Measurements from ENCODE around the gene SRPK3.

The SRPK3 gene

DNA sequence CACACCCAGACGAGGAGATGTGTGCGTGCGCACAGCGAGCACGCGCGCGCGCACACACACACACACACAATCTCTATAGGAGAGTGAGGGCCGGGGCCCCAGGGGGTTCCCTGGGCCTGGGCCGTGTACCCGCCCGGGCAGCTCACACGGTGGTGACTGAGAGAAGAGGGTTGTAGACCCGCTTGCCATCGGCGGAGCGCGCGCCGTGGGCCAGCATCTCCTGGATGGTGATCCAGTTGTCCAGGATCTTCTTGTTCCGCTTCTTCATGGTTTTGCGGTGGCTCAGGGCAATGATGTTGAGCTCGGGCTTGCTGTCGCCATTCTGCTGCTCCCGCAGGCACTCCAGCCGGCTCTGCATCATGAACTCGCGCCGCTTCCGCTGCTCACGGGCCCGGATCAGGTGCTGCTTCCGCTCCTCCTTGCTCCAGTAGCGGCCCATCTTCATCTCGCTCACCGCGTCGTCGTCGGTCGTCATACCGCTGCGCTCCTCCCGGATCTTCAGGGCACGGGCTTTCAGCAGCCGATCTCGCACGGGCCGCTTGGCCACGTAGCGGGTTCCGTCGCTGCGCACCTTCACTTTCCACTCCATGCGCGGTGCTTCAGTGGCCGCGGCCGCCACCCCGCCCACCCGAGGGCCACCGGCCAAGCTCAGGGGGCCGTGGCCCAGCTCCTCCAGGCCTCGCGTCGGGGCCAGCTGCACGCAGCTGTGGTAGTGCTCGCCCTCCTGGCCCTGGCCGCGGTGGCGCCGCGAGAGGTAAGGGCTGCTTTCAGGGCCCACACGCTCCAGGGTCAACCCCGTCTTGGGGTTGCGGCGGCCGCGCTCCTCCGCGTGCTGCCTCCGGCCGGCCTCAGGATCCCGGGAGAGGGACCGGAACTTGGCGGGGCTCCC is 22.6 kb downstream of the SRPK3 start:
- H3K9me3 ChIP-seq (ENCODE audit: control insufficient read depth, insufficient read depth, low read depth, low read length) = peaks cover 20% of the 10 kb centered on the region; the same call in 1 of the 2 replicates
- H3K36me3 ChIP-seq (ENCODE audit: control insufficient read depth, insufficient read depth, low read length) = peaks cover 47% of the 10 kb centered on the region
- no peaks in the 10 kb centered on the region for H3K4me1 ChIP-seq (ENCODE audit: control insufficient read depth, insufficient read depth, low read length)
- no peak overlapping the region for H3K9ac ChIP-seq (ENCODE audit: low read length)
- H3K27me3 ChIP-seq (ENCODE audit: control insufficient read depth, insufficient read depth, low read length) = no peaks in the 10 kb centered on the region
- H3K27ac ChIP-seq (ENCODE audit: low read depth, low read length) = no peak overlapping the region
- H3K4me3 ChIP-seq (ENCODE audit: low read depth, low read length) = no peak overlapping the region

DNA sequence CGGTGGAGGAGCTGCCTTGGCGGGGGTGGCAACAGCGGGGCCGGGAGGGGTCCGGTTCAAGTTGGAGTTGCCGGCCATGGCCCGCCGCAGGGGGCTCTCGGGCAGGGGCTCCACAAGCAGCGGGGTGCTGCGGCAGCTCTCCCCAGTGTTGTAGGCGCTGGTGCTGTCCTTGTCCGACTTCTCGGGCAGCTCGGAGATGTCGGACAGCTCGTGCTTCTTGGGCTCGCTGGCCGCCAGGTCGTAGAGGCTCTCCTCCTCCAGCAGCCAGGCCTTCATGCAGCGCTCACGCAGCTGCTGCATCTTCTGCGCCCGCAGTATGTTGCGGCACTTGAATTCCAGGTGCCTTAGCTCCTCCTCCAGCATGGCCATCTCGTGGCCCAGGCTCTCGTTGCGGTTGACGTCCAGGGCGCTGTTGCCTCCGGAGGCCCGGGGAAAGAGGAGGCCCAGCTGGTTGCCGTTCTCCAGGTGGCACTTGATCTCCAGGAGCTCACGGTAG is 23.3 kb downstream of the SRPK3 start:
- Histone ChIP-seq H3K27ac (ENCODE audit: low read depth, low read length) (no peak overlapping the region; the same call in 1 of the 2 replicates), H3K4me3 (ENCODE audit: low read depth, low read length) (no peak overlapping the region), H3K9ac (ENCODE audit: low read length) (no peak overlapping the region), H3K4me1 (ENCODE audit: control insufficient read depth, insufficient read depth, low read length) (no peaks in the 10 kb centered on the region), H3K36me3 (ENCODE audit: control insufficient read depth, insufficient read depth, low read length) (peaks cover 42% of the 10 kb centered on the region), H3K27me3 (ENCODE audit: control insufficient read depth, insufficient read depth, low read length) (no peaks in the 10 kb centered on the region), H3K9me3 (ENCODE audit: control insufficient read depth, insufficient read depth, low read depth, low read length) (peaks cover 25% of the 10 kb centered on the region; the same call in 1 of the 2 replicates)

DNA sequence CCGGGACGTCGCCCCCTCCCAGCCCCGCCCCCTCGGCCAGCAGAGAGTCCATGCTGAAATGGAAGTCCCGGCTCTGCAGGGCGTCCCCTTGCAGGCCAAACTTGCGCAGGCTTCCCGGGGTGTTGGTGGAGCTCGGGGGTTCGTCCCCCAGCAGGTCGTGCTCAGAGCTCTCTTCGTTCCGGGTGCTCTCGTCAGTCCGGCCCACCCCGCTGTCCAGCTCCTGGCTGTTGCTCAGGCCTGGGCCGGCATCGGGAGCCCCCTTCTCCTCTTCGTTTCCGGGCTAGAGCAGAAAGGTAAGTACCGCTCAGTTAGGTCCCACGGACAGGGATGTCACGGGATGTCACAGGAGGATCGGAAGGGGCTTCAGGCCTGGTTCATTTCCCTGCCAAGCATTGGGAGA is 23.8 kb downstream of the SRPK3 start:
- Histone ChIP-seq H3K9me3 (ENCODE audit: control insufficient read depth, insufficient read depth, low read depth, low read length) (peaks cover 25% of the 10 kb centered on the region; the same call in 1 of the 2 replicates), H3K36me3 (ENCODE audit: control insufficient read depth, insufficient read depth, low read length) (peaks cover 42% of the 10 kb centered on the region), H3K27me3 (ENCODE audit: control insufficient read depth, insufficient read depth, low read length) (no peaks in the 10 kb centered on the region), H3K27ac (ENCODE audit: low read depth, low read length) (no peak overlapping the region; the same call in 1 of the 2 replicates), H3K4me3 (ENCODE audit: low read depth, low read length) (no peak overlapping the region), H3K4me1 (ENCODE audit: control insufficient read depth, insufficient read depth, low read length) (no peaks in the 10 kb centered on the region), H3K9ac (ENCODE audit: low read length) (no peak overlapping the region)

DNA sequence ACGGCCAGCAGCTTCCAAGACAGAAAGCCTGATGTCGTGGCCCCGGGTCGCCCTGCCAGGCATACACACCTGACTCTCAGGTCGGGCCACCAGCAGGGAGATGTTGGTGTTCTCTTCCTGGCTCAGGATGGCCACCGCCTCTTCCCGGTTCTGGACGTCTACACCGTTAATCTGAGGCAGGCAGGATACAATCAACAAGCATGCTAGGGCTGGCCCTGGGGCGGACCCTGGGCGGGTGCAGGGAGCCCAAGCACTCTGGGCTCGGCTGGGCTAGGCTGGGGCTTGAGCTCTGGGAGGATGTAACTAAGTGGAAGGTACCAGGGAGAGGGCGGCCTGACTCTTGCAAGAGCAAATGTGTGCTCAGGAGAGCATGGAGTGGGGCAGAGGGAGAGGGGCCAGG is 24.6 kb downstream of the SRPK3 start:
- Histone ChIP-seq H3K27ac (ENCODE audit: low read depth, low read length) (no peak overlapping the region), H3K4me1 (ENCODE audit: control insufficient read depth, insufficient read depth, low read length) (no peaks in the 10 kb centered on the region), H3K36me3 (ENCODE audit: control insufficient read depth, insufficient read depth, low read length) (peaks cover 42% of the 10 kb centered on the region), H3K9ac (ENCODE audit: low read length) (no peak overlapping the region), H3K4me3 (ENCODE audit: low read depth, low read length) (no peak overlapping the region), H3K27me3 (ENCODE audit: control insufficient read depth, insufficient read depth, low read length) (no peaks in the 10 kb centered on the region), H3K9me3 (ENCODE audit: control insufficient read depth, insufficient read depth, low read depth, low read length) (peaks cover 28% of the 10 kb centered on the region; the same call in 1 of the 2 replicates)

DNA sequence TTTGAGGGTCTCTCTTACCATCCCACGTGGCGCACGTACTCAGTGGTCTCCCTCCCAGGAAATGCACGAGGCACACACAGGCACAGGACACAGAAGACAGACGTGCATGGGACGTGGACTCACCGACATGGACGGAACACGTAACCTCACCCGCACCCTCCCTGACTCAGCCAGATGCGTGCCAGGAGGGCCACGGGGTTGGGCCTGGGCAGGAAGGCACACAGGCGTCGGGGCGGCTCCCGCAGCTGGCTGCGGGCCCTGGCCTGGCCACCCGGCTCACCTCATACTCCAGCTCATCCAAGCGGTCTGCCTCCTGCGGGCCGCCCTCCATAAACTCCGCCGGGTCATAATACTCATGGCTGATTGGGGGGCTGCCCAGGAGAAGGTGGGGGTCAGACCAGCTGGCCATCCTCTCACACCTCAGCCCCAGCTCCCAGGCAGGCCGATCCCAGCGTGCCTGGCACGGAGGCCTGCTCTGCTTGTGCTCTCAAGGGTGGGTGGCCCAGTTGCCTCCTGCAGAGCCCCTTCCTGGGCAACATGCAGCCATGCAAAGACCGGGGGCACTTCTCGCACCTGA is 26.2 kb downstream of the SRPK3 start:
- Histone ChIP-seq H3K36me3 (ENCODE audit: control insufficient read depth, insufficient read depth, low read length) (peaks cover 42% of the 10 kb centered on the region), H3K27ac (ENCODE audit: low read depth, low read length) (no peak overlapping the region), H3K9me3 (ENCODE audit: control insufficient read depth, insufficient read depth, low read depth, low read length) (peaks cover 32% of the 10 kb centered on the region; the same call in 1 of the 2 replicates), H3K4me3 (ENCODE audit: low read depth, low read length) (no peak overlapping the region), H3K4me1 (ENCODE audit: control insufficient read depth, insufficient read depth, low read length) (no peaks in the 10 kb centered on the region; the same call in 1 of the 2 replicates), H3K27me3 (ENCODE audit: control insufficient read depth, insufficient read depth, low read length) (no peaks in the 10 kb centered on the region), H3K9ac (ENCODE audit: low read length) (no peak overlapping the region)

DNA sequence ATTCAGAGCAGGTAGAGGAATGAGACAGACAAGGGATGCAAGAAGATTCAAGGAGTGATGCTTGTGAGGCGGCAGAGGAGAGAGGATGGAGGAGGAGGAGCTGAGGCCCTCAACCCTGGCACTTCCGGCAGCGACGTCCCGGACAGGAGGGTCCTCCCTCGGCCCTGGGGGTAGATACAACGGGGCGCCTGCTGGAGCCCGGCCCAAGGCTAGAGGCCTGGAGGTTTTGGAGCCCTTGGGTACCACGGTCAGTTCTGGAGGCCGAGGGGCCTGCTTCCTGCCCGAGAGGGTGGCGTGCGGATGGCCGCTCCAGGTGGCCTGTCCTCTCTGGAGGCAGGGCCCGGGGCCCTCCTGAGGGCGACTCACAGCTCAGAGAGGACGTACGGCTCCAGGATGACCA is 27.1 kb downstream of the SRPK3 start:
- Histone ChIP-seq H3K4me3 (ENCODE audit: low read depth, low read length) (no peak overlapping the region), H3K9ac (ENCODE audit: low read length) (no peak overlapping the region), H3K4me1 (ENCODE audit: control insufficient read depth, insufficient read depth, low read length) (peaks cover 8% of the 10 kb centered on the region; the same call in 1 of the 2 replicates), H3K36me3 (ENCODE audit: control insufficient read depth, insufficient read depth, low read length) (peaks cover 38% of the 10 kb centered on the region), H3K9me3 (ENCODE audit: control insufficient read depth, insufficient read depth, low read depth, low read length) (peaks cover 32% of the 10 kb centered on the region; the same call in 1 of the 2 replicates), H3K27me3 (ENCODE audit: control insufficient read depth, insufficient read depth, low read length) (no peaks in the 10 kb centered on the region), H3K27ac (ENCODE audit: low read depth, low read length) (no peak overlapping the region)

DNA sequence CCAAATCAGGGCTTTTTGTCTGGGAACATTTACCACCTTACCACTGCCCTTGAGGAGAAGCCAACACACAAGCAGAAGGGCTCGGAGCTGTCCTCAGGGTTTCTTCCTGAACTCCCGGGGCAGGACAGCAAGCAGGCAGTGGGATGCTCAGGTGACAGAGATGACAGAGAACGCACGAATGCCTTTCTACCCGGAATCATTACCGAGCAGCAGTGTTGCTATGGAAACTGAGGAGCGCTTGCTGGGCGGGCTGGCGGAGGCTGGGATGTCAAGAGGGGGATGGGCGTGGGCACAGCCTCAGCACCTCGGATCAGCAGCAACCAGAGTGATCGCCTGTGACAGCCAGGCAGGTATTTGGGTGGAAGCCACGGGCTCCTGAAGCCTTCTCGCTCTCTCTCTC is 31.4 kb downstream of the SRPK3 start:
- no peaks in the 10 kb centered on the region for H3K27me3 ChIP-seq (ENCODE audit: control insufficient read depth, insufficient read depth, low read length)
- peaks cover 5% of the 10 kb centered on the region; the same call in 1 of the 2 replicates for H3K36me3 ChIP-seq (ENCODE audit: control insufficient read depth, insufficient read depth, low read length)
- H3K9ac ChIP-seq (ENCODE audit: low read length) = no peak overlapping the region
- no peak overlapping the region for H3K4me3 ChIP-seq (ENCODE audit: low read depth, low read length)
- H3K9me3 ChIP-seq (ENCODE audit: control insufficient read depth, insufficient read depth, low read depth, low read length) = peaks cover 28% of the 10 kb centered on the region; the same call in 1 of the 2 replicates
- no peak overlapping the region for H3K27ac ChIP-seq (ENCODE audit: low read depth, low read length)
- peaks cover 21% of the 10 kb centered on the region; the same call in 1 of the 2 replicates for H3K4me1 ChIP-seq (ENCODE audit: control insufficient read depth, insufficient read depth, low read length)

DNA sequence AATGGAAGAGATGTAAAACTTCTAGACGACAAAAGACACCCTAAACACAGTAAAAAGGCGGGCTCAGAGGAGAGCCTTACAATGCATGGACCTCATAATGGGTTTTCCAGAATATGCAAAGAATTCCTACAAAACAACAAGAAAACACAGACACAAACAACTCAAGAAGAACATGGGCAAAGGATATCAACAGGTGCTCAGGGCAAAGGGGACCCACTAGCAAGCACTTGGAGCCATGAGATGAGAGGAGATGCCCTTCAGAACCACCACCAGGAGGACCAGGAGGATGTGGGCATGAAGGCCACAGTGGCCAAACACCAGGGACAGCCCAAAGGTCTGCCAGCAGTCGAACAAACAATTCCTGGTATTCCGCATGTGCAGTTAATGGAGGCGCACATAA is 32.3 kb downstream of the SRPK3 start:
- Histone ChIP-seq H3K36me3 (ENCODE audit: control insufficient read depth, insufficient read depth, low read length) (no peaks in the 10 kb centered on the region; the same call in 1 of the 2 replicates), H3K27me3 (ENCODE audit: control insufficient read depth, insufficient read depth, low read length) (no peaks in the 10 kb centered on the region), H3K9ac (ENCODE audit: low read length) (no peak overlapping the region), H3K27ac (ENCODE audit: low read depth, low read length) (no peak overlapping the region), H3K4me3 (ENCODE audit: low read depth, low read length) (no peak overlapping the region), H3K9me3 (ENCODE audit: control insufficient read depth, insufficient read depth, low read depth, low read length) (peaks cover 30% of the 10 kb centered on the region; the same call in 1 of the 2 replicates), H3K4me1 (ENCODE audit: control insufficient read depth, insufficient read depth, low read length) (peaks cover 27% of the 10 kb centered on the region; the same call in 1 of the 2 replicates)

DNA sequence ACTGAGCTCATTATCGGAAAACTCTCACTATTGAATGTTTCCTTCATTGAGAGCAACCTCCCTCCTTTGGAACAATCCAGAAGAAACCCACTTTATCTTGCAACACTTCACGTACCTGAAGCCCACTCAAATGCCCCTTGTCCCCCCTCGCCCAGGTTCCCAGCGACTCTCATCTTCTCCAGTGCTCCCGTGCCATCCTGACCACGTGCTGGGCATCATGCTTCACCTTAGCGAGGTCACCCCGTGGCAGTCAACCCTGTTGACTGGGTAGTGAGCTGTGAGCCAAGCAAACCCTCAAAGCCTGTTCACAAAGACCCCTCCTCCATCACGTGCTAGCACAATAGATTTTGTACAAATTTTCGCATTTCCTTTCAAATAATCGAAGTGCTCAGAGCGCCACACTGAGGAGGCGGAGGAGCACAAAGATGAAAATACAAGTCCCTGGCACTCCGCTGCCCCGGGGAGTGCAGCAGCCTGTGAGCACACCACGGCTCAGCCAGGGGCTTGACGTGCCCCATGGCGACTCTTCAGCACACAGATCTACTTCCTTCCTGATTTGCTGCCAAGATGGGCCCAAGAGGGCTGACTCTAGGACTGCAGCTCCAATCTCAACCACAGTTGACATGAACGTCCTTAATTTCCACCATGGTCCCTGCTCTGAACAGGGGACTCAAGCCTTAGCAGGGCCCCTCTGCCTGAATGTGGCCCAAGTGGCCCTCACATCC is 33.9 kb downstream of the SRPK3 start:
- Histone ChIP-seq H3K9ac (ENCODE audit: low read length) (no peak overlapping the region), H3K4me3 (ENCODE audit: low read depth, low read length) (no peak overlapping the region), H3K9me3 (ENCODE audit: control insufficient read depth, insufficient read depth, low read depth, low read length) (peaks cover 23% of the 10 kb centered on the region; the same call in 1 of the 2 replicates), H3K36me3 (ENCODE audit: control insufficient read depth, insufficient read depth, low read length) (no peaks in the 10 kb centered on the region), H3K27me3 (ENCODE audit: control insufficient read depth, insufficient read depth, low read length) (no peaks in the 10 kb centered on the region), H3K27ac (ENCODE audit: low read depth, low read length) (no peak overlapping the region), H3K4me1 (ENCODE audit: control insufficient read depth, insufficient read depth, low read length) (peaks cover 34% of the 10 kb centered on the region)

DNA sequence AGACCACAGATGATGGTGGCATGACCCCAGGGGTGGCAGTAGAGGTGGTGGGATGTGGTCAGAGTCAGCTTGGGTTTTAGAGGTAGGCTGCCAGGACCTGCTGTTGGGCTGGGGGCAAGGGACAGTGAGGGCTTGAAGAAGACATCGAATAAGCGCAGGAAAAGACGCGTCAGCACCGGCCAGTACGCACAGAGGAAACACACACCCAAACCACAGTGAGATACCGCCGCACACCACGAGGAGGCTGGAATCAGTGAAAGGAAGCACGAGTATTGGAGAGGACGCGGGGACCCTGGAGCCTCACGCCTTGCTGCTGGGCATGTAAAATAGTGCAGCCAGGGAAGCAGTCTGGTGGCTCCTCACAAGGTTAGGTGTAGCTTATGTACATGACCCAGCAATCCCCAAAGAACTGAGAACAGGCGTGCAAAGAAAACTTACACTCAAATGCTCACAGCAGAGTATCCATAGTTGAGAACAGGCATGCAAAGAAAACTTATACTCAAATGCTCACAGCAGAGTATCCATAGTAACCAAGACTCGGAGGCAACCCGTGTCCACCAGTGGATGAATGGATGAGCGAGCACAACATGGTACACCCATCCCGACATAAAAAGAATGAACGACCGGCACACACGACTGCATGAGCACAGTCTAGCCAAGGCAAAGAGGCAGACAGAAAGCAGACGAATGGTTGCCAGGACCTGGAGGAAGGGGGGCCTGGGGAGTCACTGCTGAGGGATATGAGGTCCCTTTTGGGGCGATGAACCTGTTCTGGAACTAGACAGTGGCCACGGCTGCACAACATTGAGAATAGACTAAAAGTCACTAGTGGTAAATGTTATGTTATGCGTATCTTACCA is 36.2 kb downstream of the SRPK3 start:
- Histone ChIP-seq H3K36me3 (ENCODE audit: control insufficient read depth, insufficient read depth, low read length) (no peaks in the 10 kb centered on the region), H3K4me1 (ENCODE audit: control insufficient read depth, insufficient read depth, low read length) (peaks cover 49% of the 10 kb centered on the region), H3K27me3 (ENCODE audit: control insufficient read depth, insufficient read depth, low read length) (no peaks in the 10 kb centered on the region), H3K9ac (ENCODE audit: low read length) (no peak overlapping the region), H3K4me3 (ENCODE audit: low read depth, low read length) (no peak overlapping the region), H3K9me3 (ENCODE audit: control insufficient read depth, insufficient read depth, low read depth, low read length) (peaks cover 14% of the 10 kb centered on the region; the same call in 1 of the 2 replicates), H3K27ac (ENCODE audit: low read depth, low read length) (no peak overlapping the region)
